HG02885 (cell line): ENCODE measurements around the gene UGT1A3.
"Not testable (repeated sequence)": the region's sequence is repeated elsewhere in the genome, so short reads cannot be mapped to it uniquely, and the experiment has no call there.

Source experiments
- ATAC-seq: cut with Tn5 transposase; IDR thresholded peaks from one replicate; pipeline ENCODE4 v1.9.1; 2021; ENCODE audit warnings: mild to moderate bottlenecking; ENCODE audit not compliant: unreplicated experiment, poor library complexity

The UGT1A3 gene

GRCh38 chr2:233728723-233729301, at the start of gene UGT1A3:
Gene UGT1A3 (plus strand): TSS chr2:233729042. CDS start chr2:233729127, 85 bp downstream.
- no peak for ATAC-seq

DNA sequence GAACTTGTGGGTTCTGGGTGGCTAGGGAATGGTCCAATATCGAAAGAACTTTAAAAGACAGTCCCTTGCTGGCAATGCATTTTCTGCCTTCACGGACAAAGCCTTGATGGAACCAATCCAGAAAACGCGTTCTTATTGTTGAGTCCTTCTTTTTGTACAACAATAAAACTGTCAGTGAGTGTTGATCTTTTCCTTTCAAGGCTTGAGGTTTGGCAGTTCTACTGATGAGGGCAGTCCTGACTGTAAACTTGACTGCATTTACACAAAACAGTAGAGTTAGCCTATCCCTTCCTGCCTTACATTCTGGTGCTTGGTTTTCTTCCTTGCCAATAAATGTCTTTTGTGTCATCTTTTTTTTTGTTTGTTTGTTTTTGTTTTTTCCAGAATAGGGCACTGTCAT, 49.6 kb upstream of the UGT1A3 start:
- ATAC-seq, result no peak

- ATAC-seq, result no peak
Observed at GRCh38 chr2:233680361-233681045, 48.3 kb upstream of the UGT1A3 start.

- no peak for ATAC-seq
Observed at GRCh38 chr2:233681521-233682099, 47.2 kb upstream of the UGT1A3 start, which contains the start of gene UGT1A7. Gene UGT1A7 (plus strand): TSS chr2:233681901. CDS start chr2:233681938, 37 bp downstream.

DNA sequence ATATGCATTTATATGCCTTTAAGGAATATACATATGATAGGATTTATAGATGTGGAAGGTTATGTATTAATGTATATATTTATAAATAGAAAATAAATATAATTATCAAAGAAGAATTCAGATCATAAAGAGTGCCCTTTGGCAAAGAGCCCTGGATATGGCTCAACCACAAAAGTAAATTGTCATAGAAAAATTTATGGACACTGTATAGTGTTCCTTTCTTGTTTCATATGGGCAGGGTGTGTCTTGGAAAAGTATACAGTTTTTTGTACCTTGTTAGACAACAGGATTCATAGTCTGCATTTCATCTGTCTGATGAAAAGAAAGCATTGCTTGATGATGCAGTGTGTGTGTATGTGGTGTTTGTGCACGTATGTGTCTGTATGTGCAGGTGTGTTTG, 44.2 kb upstream of the UGT1A3 start:
- no peak for ATAC-seq

DNA sequence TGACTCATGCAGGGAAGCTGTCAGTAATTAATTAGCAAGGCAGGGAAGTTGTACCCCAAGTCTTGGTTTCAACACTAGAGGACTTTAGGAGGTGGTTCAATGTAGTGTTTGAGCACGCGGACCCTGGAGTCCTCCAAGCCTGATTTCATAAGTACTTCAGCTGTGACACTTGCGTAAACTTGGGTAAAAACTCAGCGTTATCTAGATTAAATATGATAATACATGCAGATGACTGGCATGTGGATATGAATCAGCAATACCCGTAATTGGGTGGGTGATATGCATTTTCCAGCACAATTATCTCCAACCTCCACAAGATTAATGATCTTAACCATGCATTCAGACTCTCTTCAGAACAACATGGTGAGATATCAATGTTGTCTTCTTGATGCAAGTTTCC, 41.9 kb upstream of the UGT1A3 start:
- ATAC-seq, result no peak

- ATAC-seq, result no peak
Observed at GRCh38 chr2:233688341-233688740, 40.5 kb upstream of the UGT1A3 start.

- no peak for ATAC-seq
Observed at GRCh38 chr2:233689031-233689430, 39.8 kb upstream of the UGT1A3 start.

GRCh38 chr2:233689501-233689900, 39.3 kb upstream of the UGT1A3 start:
- ATAC-seq, result no peak

- ATAC-seq, result no peak
Observed at GRCh38 chr2:233690444-233690843, 38.4 kb upstream of the UGT1A3 start.

GRCh38 chr2:233691443-233692433, 37.1 kb upstream of the UGT1A3 start:
- no peak for ATAC-seq

DNA sequence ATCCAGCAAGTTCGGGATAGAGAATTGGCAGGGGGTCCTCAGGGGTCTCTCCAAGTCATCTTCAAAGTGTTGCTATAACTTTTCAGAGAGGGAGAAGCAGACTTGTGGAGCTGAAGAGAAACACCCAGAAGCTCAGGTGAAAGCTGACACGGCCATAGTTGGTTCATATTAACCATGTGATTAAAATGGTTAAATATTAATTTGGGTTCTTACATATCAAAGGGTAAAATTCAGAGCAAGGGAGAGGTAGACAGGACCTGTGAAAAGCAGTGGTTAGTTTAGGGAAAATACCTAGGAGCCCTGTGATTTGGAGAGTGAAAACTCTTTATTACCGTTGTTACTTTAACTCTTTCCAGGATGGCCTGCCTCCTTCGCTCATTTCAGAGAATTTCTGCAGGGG, 36.2 kb upstream of the UGT1A3 start, which contains the start of gene UGT1A6:
UGT1A6 (plus strand) TSS at position 243 of the 400 bp plus-strand sequence; CDS start at position 358, 115 bp downstream.
- ATAC-seq, result no peak

- ATAC-seq, result no peak
Observed at GRCh38 chr2:233693963-233694362, 34.9 kb upstream of the UGT1A3 start.

DNA sequence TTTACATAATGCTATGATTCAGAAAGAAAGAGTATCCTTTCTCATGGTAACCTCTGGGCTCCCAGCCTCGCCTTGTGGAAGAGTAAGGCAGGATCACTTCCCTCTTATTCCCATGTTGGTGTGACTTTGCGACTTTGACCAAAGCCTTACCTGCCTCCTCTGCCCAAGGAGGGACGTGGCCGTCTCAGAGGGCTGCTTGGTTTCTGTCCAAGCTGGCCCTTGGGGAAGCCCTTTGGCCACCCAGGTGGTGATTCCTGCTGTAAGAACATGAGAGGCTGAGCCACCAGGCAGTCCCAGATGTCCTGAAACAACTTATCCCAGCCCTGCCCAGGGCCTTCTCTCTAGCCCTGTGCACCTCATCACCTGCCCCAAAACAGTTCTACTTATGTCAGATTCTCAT, 30.1 kb upstream of the UGT1A3 start:
- no peak for ATAC-seq

- no peak for ATAC-seq
Observed at GRCh38 chr2:233699424-233700027, 29.3 kb upstream of the UGT1A3 start.

GRCh38 chr2:233700028-233700635, 28.7 kb upstream of the UGT1A3 start:
- ATAC-seq, result no peak

DNA sequence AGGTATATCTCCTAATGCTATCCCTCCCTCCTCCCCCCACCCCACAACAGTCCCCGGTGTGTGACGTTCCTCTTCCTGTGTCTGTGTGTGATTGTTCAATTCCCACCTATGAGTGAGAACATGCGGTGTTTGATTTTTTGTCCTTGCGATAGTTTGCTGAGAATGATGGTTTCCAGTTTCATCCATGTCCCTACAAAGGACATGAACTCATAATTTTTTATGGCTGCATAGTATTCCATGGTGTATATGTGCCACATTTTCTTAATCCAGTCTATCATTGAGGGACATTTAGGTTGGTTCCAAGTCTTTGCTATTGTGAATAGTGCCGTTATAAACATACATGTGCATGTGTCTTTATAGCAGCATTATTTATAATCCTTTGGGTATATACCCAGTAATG, 28.0 kb upstream of the UGT1A3 start:
- not testable (repeated sequence) for ATAC-seq

DNA sequence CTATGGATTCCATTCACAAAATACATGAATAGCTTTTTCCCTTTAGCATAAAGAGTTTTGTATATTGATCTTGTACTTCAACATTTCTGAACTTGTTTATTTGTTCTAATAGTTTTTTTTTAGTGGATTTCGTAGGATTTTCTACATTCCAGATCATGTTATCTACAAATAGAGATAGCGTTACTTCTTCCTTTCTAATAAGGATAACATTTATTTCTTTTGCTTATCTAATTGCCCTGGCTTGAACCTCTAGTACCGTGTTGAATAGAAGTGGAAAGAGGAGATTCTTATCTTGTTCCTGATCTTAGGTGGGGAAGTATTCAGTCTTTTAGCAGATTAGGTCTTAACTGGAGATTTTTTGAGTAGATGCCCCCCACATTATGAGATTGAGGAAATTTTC, 26.6 kb upstream of the UGT1A3 start:
- ATAC-seq, result no peak

GRCh38 chr2:233705911-233706506, 22.8 kb upstream of the UGT1A3 start:
- no peak for ATAC-seq
